ENCODE results near the gene PLAAT3. TPM values are rescaled to one million over a fixed set of nuclear protein-coding genes. Genes with fewer than 3 reads are reported as not detected.

PLAAT3 gene
- total RNA-seq, 4 donors from 2014 or later = 58.0 to 76.5 (median 67.5) TPM

- intact Hi-C loops (cut with DNase I; ENCODE audit: low total_unique reads) (no loop called here), in situ Hi-C loops (cut with MboI; ENCODE audit: low sequenced_read_pairs in 4 of 4) (no loop called here)
- no peak for ATAC-seq
- H3K4me1 ChIP-seq = peaks cover 0 to 4% of the 10 kb centered on the region in 2 donors
- no peak for DNase-seq
- H3K27me3 ChIP-seq = no peaks in the 10 kb centered on the region
- no peak overlapping the region for H3K27ac ChIP-seq
- H3K4me3 ChIP-seq = no peak overlapping the region
- no peaks in the 10 kb centered on the region for H3K36me3 ChIP-seq
- no peak for TF ChIP-seq POLR2A (IDR thresholded peaks at IDR 0.05)
- TF ChIP-seq CTCF (IDR thresholded peaks at IDR 0.05 in 4 of 5, conservative IDR thresholded peaks at IDR 0.05 in 1 of 5) = no peak
- no peaks in the 10 kb centered on the region for H3K9me3 ChIP-seq
These were observed 59.4 kb downstream of the PLAAT3 start for GRCh38 chr11:63554877-63555223.

GRCh38 chr11:63553759-63554158 is 60.5 kb downstream of the PLAAT3 start:
- Histone ChIP-seq H3K4me1 (peaks cover 0 to 4% of the 10 kb centered on the region in 2 donors), H3K4me3 (no peak overlapping the region), H3K9me3 (no peaks in the 10 kb centered on the region), H3K36me3 (no peaks in the 10 kb centered on the region), H3K27ac (no peak overlapping the region), H3K27me3 (no peaks in the 10 kb centered on the region)
- TF ChIP-seq POLR2A (IDR thresholded peaks at IDR 0.05) (no peak), CTCF (IDR thresholded peaks at IDR 0.05 in 4 of 5, conservative IDR thresholded peaks at IDR 0.05 in 1 of 5) (no peak)
- intact Hi-C loops (cut with DNase I; ENCODE audit: low total_unique reads) = no loop called here
- ATAC-seq (peak in 1 of 2 donors; percentile 39), DNase-seq (no peak)
- in situ Hi-C loops (cut with MboI; ENCODE audit: low sequenced_read_pairs in 4 of 4) = no loop called here

- no peak for TF ChIP-seq POLR2A (IDR thresholded peaks at IDR 0.05)
- TF ChIP-seq CTCF (IDR thresholded peaks at IDR 0.05 in 4 of 5, conservative IDR thresholded peaks at IDR 0.05 in 1 of 5) = no peak
- in situ Hi-C loops (cut with MboI; ENCODE audit: low sequenced_read_pairs in 4 of 4) (no loop called here), intact Hi-C loops (cut with DNase I; ENCODE audit: low total_unique reads) (no loop called here)
- no peak overlapping the region for H3K4me3 ChIP-seq
- H3K4me1 ChIP-seq = peaks cover 0 to 4% of the 10 kb centered on the region in 2 donors
- no peaks in the 10 kb centered on the region for H3K9me3 ChIP-seq
- no peaks in the 10 kb centered on the region for H3K27me3 ChIP-seq
- ATAC-seq (no peak), DNase-seq (no peak)
- H3K36me3 ChIP-seq = no peaks in the 10 kb centered on the region
- no peak overlapping the region for H3K27ac ChIP-seq
These were observed 61.3 kb downstream of the PLAAT3 start for GRCh38 chr11:63552921-63553320.

GRCh38 chr11:63551889-63552266 is 62.4 kb downstream of the PLAAT3 start:
- in situ Hi-C loops (cut with MboI; ENCODE audit: low sequenced_read_pairs in 4 of 4) = no loop called here
- ATAC-seq = no peak
- peak overlapping the region in 1 of 4 donors; percentile 34 for H3K4me3 ChIP-seq

More at GRCh38 chr11:63551889-63552266, 62.4 kb downstream of the PLAAT3 start:
- H3K36me3 ChIP-seq = no peaks in the 10 kb centered on the region
- no peak overlapping the region for H3K27ac ChIP-seq
- no peak for TF ChIP-seq POLR2A (IDR thresholded peaks at IDR 0.05)
- no peak for TF ChIP-seq CTCF (IDR thresholded peaks at IDR 0.05 in 4 of 5, conservative IDR thresholded peaks at IDR 0.05 in 1 of 5)
- intact Hi-C loops (cut with DNase I; ENCODE audit: low total_unique reads) = no loop called here
- H3K9me3 ChIP-seq = no peaks in the 10 kb centered on the region
- DNase-seq = no peak
- peaks cover 0 to 4% of the 10 kb centered on the region in 2 donors for H3K4me1 ChIP-seq
- H3K27me3 ChIP-seq = no peaks in the 10 kb centered on the region
